Amygdala (tissue), 56 donors: ENCODE results near the gene MCF2L.
A peak's percentile ranks its signal among the peaks of the same experiment; 100 is the strongest.
"Not testable (repeated sequence)": the region's sequence is repeated elsewhere in the genome, so short reads cannot be mapped to it uniquely, and the experiment has no call there.

Experiments used
- DNase-seq, 56 donors: peaks; one replicate each; lab custom pipeline; 2025; lab: John Stamatoyannopoulos, UW

MCF2L gene

GRCh38 chr13:113077566-113077952 is 108.5 kb downstream of the MCF2L start:
- DNase-seq: no peak

DNA sequence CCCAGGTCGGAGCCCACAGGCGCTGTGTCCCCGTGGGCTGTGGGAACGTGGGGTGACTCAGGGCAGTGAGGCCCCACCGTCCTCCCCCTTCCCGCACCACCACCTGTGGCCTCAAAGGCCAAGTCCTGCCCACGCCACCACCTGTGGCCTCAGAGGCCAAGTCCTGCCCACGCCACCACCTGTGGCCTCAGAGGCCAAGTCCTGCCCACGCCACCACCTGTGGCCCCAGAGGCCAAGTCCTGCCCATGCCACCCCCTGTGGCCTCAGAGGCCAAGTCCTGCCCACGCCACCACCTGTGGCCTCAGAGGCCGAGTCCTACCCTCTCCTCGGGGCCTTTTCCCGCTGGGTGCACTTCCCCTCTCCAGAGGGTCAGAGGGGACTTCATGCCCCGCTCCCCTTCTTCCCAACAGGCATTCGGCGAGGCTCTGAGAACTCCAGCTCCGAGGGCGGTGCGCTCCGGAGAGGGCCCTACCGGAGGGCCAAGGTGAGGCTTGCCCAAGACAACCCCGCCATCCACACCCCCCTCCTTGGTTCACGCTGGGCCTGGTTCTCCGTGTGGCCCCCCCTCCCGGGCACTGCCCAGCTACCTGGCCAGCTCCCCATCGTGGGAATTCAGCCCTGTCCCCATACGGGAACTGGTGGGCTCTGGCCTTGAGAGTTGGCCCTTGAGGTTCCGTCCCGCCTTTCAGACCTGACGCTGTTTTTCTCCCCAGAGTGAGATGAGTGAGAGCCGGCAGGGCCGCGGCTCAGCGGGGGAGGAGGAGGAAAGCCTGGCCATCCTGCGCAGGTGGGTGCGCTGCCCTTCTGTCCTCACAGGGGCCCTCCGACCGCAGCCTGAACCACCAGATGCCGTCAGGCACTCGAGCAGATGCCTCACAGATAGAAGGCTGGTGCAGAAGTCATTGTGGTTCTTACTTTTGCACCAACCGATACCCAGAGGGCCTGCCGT is 109.2 kb downstream of the MCF2L start:
- DNase-seq: no peak

- DNase-seq: peak in 40 of 56 donors; percentile 19 to 82 (median 48)
Observed at GRCh38 chr13:113078902-113079780, 110.1 kb downstream of the MCF2L start.

- DNase-seq: not testable (repeated sequence)
Observed at GRCh38 chr13:113079781-113080080, 110.7 kb downstream of the MCF2L start.

- no peak for DNase-seq
Observed at GRCh38 chr13:113080361-113080831, 111.4 kb downstream of the MCF2L start.

GRCh38 chr13:113080901-113081521 is 112.0 kb downstream of the MCF2L start:
- DNase-seq: no peak

- no peak for DNase-seq
Observed at GRCh38 chr13:113082198-113083021, 113.4 kb downstream of the MCF2L start.

- no peak for DNase-seq
Observed at GRCh38 chr13:113083022-113083373, 114.0 kb downstream of the MCF2L start.

- peak in 43 of 56 donors; percentile 17 to 89 (median 63) for DNase-seq
Observed at GRCh38 chr13:113083402-113084061, 114.5 kb downstream of the MCF2L start.

- DNase-seq: no peak
Observed at GRCh38 chr13:113084094-113084942, 115.3 kb downstream of the MCF2L start.

GRCh38 chr13:113084943-113085540 is 116.0 kb downstream of the MCF2L start:
- no peak for DNase-seq

DNA sequence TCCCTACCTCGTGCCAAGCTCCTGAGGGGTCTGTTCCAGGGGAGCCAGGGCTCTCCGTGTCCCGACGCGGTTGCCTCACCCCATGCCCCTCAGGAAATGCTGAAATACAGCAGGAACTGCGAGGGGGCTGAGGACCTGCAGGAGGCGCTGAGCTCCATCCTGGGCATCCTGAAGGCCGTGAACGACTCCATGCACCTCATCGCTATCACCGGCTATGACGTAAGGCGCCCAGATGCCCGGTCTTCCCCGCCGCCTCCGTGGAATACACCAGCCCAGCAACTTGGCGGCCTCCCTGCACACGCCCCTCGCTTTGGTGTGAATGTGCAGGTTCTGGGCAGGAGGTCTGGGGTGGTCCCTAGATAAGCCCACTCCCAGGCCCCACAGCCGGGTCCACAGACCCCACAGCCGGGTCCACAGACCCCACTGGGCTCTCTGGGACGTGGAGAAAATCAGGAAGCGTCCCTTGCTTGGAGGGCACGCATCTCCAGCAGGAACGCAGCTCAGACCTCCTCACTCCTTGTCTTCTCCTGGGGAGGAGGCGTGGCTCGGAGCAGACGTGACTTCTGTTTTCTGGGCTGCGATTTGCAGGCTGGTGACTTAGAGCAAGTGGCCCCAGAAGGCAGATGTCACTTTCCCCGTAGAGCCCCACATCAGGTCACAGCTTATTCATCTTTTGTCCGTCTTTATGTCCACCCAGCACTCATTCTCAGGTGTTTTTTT is 117.2 kb downstream of the MCF2L start:
- no peak for DNase-seq

- DNase-seq: no peak
Observed at GRCh38 chr13:113086991-113087922, 118.2 kb downstream of the MCF2L start.

DNA sequence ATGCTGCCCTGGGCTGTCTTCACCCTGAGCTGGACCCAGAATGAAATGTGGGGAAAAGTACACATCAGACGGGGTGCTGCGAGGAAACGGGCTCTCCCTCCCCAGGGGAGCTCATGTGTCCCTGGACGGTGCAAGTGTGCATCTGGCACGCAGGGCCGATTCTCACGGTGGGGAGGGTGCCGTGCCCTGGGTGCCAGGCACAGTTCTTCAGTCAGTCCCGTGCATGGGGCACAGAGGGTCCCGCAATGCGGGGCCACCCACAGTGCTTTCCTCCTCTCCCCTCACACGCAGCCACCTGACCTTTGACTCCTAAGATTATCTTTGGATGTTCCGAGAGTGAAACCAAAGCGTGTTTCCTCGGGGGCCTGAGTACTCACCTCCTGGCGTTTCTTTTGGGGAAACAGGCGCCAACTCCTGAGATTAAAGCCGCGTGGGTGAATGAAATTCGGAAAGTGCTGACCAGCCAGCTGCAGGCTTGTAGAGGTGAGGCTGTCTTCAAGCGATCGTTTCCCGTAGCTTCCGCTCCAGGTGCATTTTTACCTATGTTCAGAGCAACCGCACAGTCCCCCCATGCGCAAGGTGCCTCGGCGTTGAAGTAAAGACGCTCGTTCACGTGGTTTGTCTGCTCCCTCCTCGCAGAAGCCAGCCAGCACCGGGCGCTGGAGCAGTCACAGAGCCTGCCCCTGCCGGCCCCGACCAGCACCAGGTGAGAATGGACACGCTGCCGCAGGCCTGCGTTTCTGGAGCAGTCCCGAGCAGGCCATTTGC is 119.1 kb downstream of the MCF2L start:
- no peak for DNase-seq

- DNase-seq: no peak
Observed at GRCh38 chr13:113088691-113089020, 119.6 kb downstream of the MCF2L start.
